K562 (cell line): Measurements from ENCODE around the gene LYRM1. TPM values are rescaled to one million over a fixed set of nuclear protein-coding genes. Genes with fewer than 3 reads are reported as not detected.

Experiments used
- CAMTA2 ChIP-seq: fragments of 250-450 bp; sonication (Bioruptor Pico); conservative IDR thresholded peaks from 2 replicates; pipeline ENCODE4 v1.5.1; 2022
- MGA ChIP-seq: fragments of 450-650 bp; IDR thresholded peaks from 2 replicates; pipeline ENCODE4 v1.6.1; 2016; ENCODE audit warnings: mild to moderate bottlenecking, moderate library complexity
- PHTF2 ChIP-seq: fragments of 250-450 bp; sonication (Bioruptor Pico); IDR thresholded peaks from 2 replicates; pipeline ENCODE4 v1.5.0; 2021; ENCODE audit warnings: mild to moderate bottlenecking
- STAT5A ChIP-seq: IDR thresholded peaks from 2 replicates; pipeline ENCODE4 v1.6.1; 2012; ENCODE audit warnings: low read length, inconsistent platforms, borderline replicate concordance
- TFAM ChIP-seq: fragments of 250-450 bp; sonication (Bioruptor Pico); conservative IDR thresholded peaks from 2 replicates; pipeline ENCODE4 v1.5.0; 2021; ENCODE audit warnings: mild to moderate bottlenecking, moderate library complexity
- WHSC1 ChIP-seq: IDR thresholded peaks from one replicate; pipeline ENCODE4 v1.6.1; 2012; ENCODE audit warnings: low read length, control low read depth, inconsistent platforms
- polyA plus RNA-seq, 8 experiments: library from polyadenylated mRNA; depleted of rRNA in 4 of 8; stranded (reverse) in 5 of 8; unstranded in 3 of 8; fragments of >200 nt; fragmentation: Nextera tagmentation in 2 of 8; fragmentation: Illumina TruSeq in 1 of 8; extraction: Ambion mirVana in 2 of 8; extraction: Trizol in 1 of 8; gene quantifications; 2 replicates each; pipeline versions ENCODE4 v1.2.1 to v1.2.3, GENCODE V29; 2011 to 2014; ENCODE audit warnings: inconsistent platforms in 1 of 8, missing spikeins in 1 of 8
- total RNA-seq, 7 experiments: library from RNA; depleted of rRNA in 6 of 7; stranded (reverse); fragments of >200 nt in 6 of 7; fragmentation: Illumina TruSeq in 2 of 7; extraction: Trizol in 2 of 7; gene quantifications; 2 replicates each; pipeline versions ENCODE4 v1.2.1 to v1.2.3, GENCODE V29; 2011 to 2021; ENCODE audit warnings: low replicate concordance in 1 of 7
- TF ChIP-seq, protein P1 (sequence below): fragments of 200-400 bp; formaldehyde crosslinking; IDR thresholded peaks from 2 replicates; pipeline ENCODE4 v1.6.1; 2017; ENCODE audit warnings: mild to moderate bottlenecking, low read depth, low read length, moderate library complexity
- TF ChIP-seq, protein P2 (sequence below): fragments of 450-650 bp; IDR thresholded peaks from 2 replicates; pipeline ENCODE4 v1.6.1; 2017; ENCODE audit warnings: antibody characterized with exemption, mild to moderate bottlenecking
- TF ChIP-seq, protein P3 (sequence below): sonication (generic); formaldehyde crosslinking; IDR thresholded peaks from 2 replicates; pipeline ENCODE4 v1.8.0; 2022; ENCODE audit warnings: missing genetic modification reagents, mild to moderate bottlenecking, moderate library complexity, borderline replicate concordance

LYRM1 gene
- total and polyA plus RNA-seq, 9 of the 15 experiments (the other 6 are each of a cell fraction or from before 2014, with no cell fraction given): 17.5 to 44.1 (median 32.7) TPM

GRCh38 chr16:20910781-20911321, 10.3 kb downstream of the LYRM1 start (continued):
- TF ChIP-seq, protein P1, sequence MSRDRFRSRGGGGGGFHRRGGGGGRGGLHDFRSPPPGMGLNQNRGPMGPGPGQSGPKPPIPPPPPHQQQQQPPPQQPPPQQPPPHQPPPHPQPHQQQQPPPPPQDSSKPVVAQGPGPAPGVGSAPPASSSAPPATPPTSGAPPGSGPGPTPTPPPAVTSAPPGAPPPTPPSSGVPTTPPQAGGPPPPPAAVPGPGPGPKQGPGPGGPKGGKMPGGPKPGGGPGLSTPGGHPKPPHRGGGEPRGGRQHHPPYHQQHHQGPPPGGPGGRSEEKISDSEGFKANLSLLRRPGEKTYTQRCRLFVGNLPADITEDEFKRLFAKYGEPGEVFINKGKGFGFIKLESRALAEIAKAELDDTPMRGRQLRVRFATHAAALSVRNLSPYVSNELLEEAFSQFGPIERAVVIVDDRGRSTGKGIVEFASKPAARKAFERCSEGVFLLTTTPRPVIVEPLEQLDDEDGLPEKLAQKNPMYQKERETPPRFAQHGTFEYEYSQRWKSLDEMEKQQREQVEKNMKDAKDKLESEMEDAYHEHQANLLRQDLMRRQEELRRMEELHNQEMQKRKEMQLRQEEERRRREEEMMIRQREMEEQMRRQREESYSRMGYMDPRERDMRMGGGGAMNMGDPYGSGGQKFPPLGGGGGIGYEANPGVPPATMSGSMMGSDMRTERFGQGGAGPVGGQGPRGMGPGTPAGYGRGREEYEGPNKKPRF: no peak
- TF ChIP-seq, protein P2, sequence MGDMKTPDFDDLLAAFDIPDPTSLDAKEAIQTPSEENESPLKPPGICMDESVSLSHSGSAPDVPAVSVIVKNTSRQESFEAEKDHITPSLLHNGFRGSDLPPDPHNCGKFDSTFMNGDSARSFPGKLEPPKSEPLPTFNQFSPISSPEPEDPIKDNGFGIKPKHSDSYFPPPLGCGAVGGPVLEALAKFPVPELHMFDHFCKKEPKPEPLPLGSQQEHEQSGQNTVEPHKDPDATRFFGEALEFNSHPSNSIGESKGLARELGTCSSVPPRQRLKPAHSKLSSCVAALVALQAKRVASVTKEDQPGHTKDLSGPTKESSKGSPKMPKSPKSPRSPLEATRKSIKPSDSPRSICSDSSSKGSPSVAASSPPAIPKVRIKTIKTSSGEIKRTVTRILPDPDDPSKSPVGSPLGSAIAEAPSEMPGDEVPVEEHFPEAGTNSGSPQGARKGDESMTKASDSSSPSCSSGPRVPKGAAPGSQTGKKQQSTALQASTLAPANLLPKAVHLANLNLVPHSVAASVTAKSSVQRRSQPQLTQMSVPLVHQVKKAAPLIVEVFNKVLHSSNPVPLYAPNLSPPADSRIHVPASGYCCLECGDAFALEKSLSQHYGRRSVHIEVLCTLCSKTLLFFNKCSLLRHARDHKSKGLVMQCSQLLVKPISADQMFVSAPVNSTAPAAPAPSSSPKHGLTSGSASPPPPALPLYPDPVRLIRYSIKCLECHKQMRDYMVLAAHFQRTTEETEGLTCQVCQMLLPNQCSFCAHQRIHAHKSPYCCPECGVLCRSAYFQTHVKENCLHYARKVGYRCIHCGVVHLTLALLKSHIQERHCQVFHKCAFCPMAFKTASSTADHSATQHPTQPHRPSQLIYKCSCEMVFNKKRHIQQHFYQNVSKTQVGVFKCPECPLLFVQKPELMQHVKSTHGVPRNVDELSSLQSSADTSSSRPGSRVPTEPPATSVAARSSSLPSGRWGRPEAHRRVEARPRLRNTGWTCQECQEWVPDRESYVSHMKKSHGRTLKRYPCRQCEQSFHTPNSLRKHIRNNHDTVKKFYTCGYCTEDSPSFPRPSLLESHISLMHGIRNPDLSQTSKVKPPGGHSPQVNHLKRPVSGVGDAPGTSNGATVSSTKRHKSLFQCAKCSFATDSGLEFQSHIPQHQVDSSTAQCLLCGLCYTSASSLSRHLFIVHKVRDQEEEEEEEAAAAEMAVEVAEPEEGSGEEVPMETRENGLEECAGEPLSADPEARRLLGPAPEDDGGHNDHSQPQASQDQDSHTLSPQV: peak; percentile 37; the same call in 1 of the 2 replicates
- TF ChIP-seq WHSC1 (no peak), PHTF2 (no peak), CAMTA2 (CRISPR knock-in tag) (no peak), MGA (no peak), STAT5A (no peak), TFAM (no peak)
- TF ChIP-seq, protein P3, sequence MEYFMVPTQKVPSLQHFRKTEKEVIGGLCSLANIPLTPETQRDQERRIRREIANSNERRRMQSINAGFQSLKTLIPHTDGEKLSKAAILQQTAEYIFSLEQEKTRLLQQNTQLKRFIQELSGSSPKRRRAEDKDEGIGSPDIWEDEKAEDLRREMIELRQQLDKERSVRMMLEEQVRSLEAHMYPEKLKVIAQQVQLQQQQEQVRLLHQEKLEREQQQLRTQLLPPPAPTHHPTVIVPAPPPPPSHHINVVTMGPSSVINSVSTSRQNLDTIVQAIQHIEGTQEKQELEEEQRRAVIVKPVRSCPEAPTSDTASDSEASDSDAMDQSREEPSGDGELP (CRISPR knock-in tag): no peak
